Upper lobe of left lung (tissue), 6 donors: ENCODE data around the gene NME7. TPM values are rescaled to one million over a fixed set of nuclear protein-coding genes. Genes with fewer than 3 reads are reported as not detected.

Source experiments
- ATAC-seq, 2 donors: fragments of 200-7000 bp; cut with Tn5 transposase; one replicate each; pipeline ENCODE4 v1.9.1; 2022; ENCODE audit warnings: mild to moderate bottlenecking in 2 of 2, moderate library complexity in 2 of 2; ENCODE audit not compliant: low FRiP score in 2 of 2
- DNase-seq, 2 donors: peaks; one replicate each; pipeline ENCODE4 v3.0.0-alpha.2; 2019 to 2020
- H3K27ac ChIP-seq, 4 donors: fragments of 200-600 bp; sonication (generic); one replicate each; pipeline ENCODE4 v1.5.1; 2016 to 2019
- H3K27me3 ChIP-seq, 4 donors: fragments of 200-600 bp; sonication (generic); one replicate each; pipeline ENCODE4 v1.5.1; 2017 to 2019
- H3K36me3 ChIP-seq, 4 donors: fragments of 200-600 bp; sonication (generic); one replicate each; pipeline ENCODE4 v1.5.1; 2016 to 2019
- H3K4me1 ChIP-seq, 4 donors: fragments of 200-600 bp; sonication (generic); one replicate each; pipeline ENCODE4 v1.5.1; 2018 to 2019
- H3K4me3 ChIP-seq, 4 donors: fragments of 200-600 bp; sonication (generic); one replicate each; pipeline ENCODE4 v1.5.1; 2017 to 2019; ENCODE audit warnings: mild to moderate bottlenecking in 2 of 4, moderate library complexity in 1 of 4
- H3K9me3 ChIP-seq, 4 donors: fragments of 200-600 bp; sonication (generic); one replicate each; pipeline ENCODE4 v1.5.1; 2018 to 2019
- CTCF ChIP-seq, 6 experiments: fragments of 450-650 bp in 4 of 6; fragments of 200-600 bp in 2 of 6; sonication (generic) in 2 of 6; IDR thresholded peaks; one replicate each; pipeline ENCODE4 v1.5.1; 2016 to 2019; ENCODE audit warnings: antibody characterized with exemption in 6 of 6
- EP300 ChIP-seq, 4 donors: sonication (generic); formaldehyde crosslinking; IDR thresholded peaks; one replicate each; pipeline ENCODE4 v1.5.1; 2017; ENCODE audit warnings: antibody characterized with exemption in 4 of 4, control low read depth in 2 of 4
- POLR2A ChIP-seq, 4 donors: fragments of 450-650 bp; IDR thresholded peaks; one replicate each; pipeline ENCODE4 v1.5.1; 2016 to 2017; ENCODE audit warnings: antibody characterized with exemption in 4 of 4, mild to moderate bottlenecking in 2 of 4
- POLR2AphosphoS5 ChIP-seq, 2 donors: sonication (generic); formaldehyde crosslinking; IDR thresholded peaks; one replicate each; pipeline ENCODE4 v1.5.1; 2017; ENCODE audit warnings: antibody characterized with exemption in 2 of 2
- WGBS, 2 donors: methylation state at CpG; one replicate each; pipeline ENCODE4 v1.1.5; 2017 to 2018; 5-methylcytosine and 5-hydroxymethylcytosine counted together
- total RNA-seq, 6 donors: library from RNA; depleted of rRNA in 4 of 6; stranded (reverse); fragments of >200 nt in 4 of 6; gene quantifications; one replicate each; pipeline versions ENCODE4 v1.1.0 to v1.2.1, GENCODE V29; 2016 to 2021
- donor health status: DM: no; HTN: no; CAD: no; lungs with moderate emphysema.
- donor health status: DM: no; HTN: yes; CAD: no; lungs with severe emphysema.

The NME7 gene
- total RNA-seq, 6 donors from 2014 or later: 9.8 to 24.1 (median 12.1) TPM

- Histone ChIP-seq H3K4me1 (no peaks in the 10 kb centered on the region), H3K27me3 (no peaks in the 10 kb centered on the region), H3K4me3 (no peak overlapping the region), H3K27ac (no peak overlapping the region), H3K36me3 (no peaks in the 10 kb centered on the region), H3K9me3 (no peaks in the 10 kb centered on the region)
- ATAC-seq: no peak
- TF ChIP-seq EP300 (IDR thresholded peaks at IDR 0.05) (no peak), POLR2A (IDR thresholded peaks at IDR 0.05) (no peak), CTCF (IDR thresholded peaks at IDR 0.05) (no peak), POLR2AphosphoS5 (IDR thresholded peaks at IDR 0.05) (no peak)
- 97 to 100% methylated on average over 2 of the region's 2 CpGs for WGBS, 2 donors
- DNase-seq: no peak
Measured at GRCh38 chr1:169261884-169262283, 105.7 kb downstream of the NME7 start.

- H3K27ac ChIP-seq: no peak overlapping the region
- ATAC-seq (peak in 1 of 2 donors; percentile 84), DNase-seq (no peak)
- no peaks in the 10 kb centered on the region for H3K4me1 ChIP-seq
- WGBS, 2 donors: 80 to 83% methylated on average over 2 of the region's 2 CpGs
- TF ChIP-seq POLR2A (IDR thresholded peaks at IDR 0.05) (no peak), POLR2AphosphoS5 (IDR thresholded peaks at IDR 0.05) (no peak), CTCF (IDR thresholded peaks at IDR 0.05) (no peak), EP300 (IDR thresholded peaks at IDR 0.05) (no peak)
- H3K4me3 ChIP-seq: no peak overlapping the region
- H3K9me3 ChIP-seq: no peaks in the 10 kb centered on the region
- H3K27me3 ChIP-seq: no peaks in the 10 kb centered on the region
- no peaks in the 10 kb centered on the region for H3K36me3 ChIP-seq
Measured at GRCh38 chr1:169260478-169261151, 107.0 kb downstream of the NME7 start.

GRCh38 chr1:169259816-169260215 is 107.8 kb downstream of the NME7 start:
- ATAC-seq: peak in 1 of 2 donors; percentile 86
- Histone ChIP-seq H3K27ac (no peak overlapping the region), H3K9me3 (no peaks in the 10 kb centered on the region), H3K4me3 (no peak overlapping the region), H3K4me1 (no peaks in the 10 kb centered on the region), H3K36me3 (no peaks in the 10 kb centered on the region), H3K27me3 (no peaks in the 10 kb centered on the region)
- TF ChIP-seq POLR2AphosphoS5 (IDR thresholded peaks at IDR 0.05): no peak
- no peak for TF ChIP-seq CTCF (IDR thresholded peaks at IDR 0.05)
- no peak for TF ChIP-seq POLR2A (IDR thresholded peaks at IDR 0.05)
- no peak for TF ChIP-seq EP300 (IDR thresholded peaks at IDR 0.05)
- WGBS, 2 donors: 54 to 65% methylated on average over 2 of the region's 2 CpGs
- DNase-seq: no peak

- Histone ChIP-seq H3K4me1 (no peaks in the 10 kb centered on the region), H3K27me3 (no peaks in the 10 kb centered on the region), H3K27ac (no peak overlapping the region), H3K36me3 (no peaks in the 10 kb centered on the region), H3K4me3 (no peak overlapping the region), H3K9me3 (no peaks in the 10 kb centered on the region)
- ATAC-seq: no peak
- no peak for DNase-seq
- WGBS, 2 donors: 70 to 78% methylated on average over 3 of the region's 3 CpGs
- TF ChIP-seq EP300 (IDR thresholded peaks at IDR 0.05): no peak
- no peak for TF ChIP-seq POLR2A (IDR thresholded peaks at IDR 0.05)
- TF ChIP-seq POLR2AphosphoS5 (IDR thresholded peaks at IDR 0.05): no peak
- TF ChIP-seq CTCF (IDR thresholded peaks at IDR 0.05): no peak
Measured at GRCh38 chr1:169250795-169251194, 116.8 kb downstream of the NME7 start.

GRCh38 chr1:169250022-169250421 is 117.6 kb downstream of the NME7 start:
- no peak for ATAC-seq
- WGBS, 2 donors: 62 to 70% methylated on average over 2 of the region's 2 CpGs

More at GRCh38 chr1:169250022-169250421, 117.6 kb downstream of the NME7 start:
- Histone ChIP-seq H3K4me1 (no peaks in the 10 kb centered on the region), H3K4me3 (no peak overlapping the region), H3K36me3 (no peaks in the 10 kb centered on the region), H3K27me3 (no peaks in the 10 kb centered on the region), H3K9me3 (no peaks in the 10 kb centered on the region), H3K27ac (no peak overlapping the region)
- DNase-seq: no peak
- TF ChIP-seq POLR2AphosphoS5 (IDR thresholded peaks at IDR 0.05) (no peak), EP300 (IDR thresholded peaks at IDR 0.05) (no peak), CTCF (IDR thresholded peaks at IDR 0.05) (no peak), POLR2A (IDR thresholded peaks at IDR 0.05) (no peak)
